22Rv1 (cell line): ENCODE measurements around the gene TRAK1.

Source experiments
- CTCF ChIP-seq: fragments of 450-650 bp; IDR thresholded peaks from 2 replicates; pipeline ENCODE4 v1.5.1; 2017; ENCODE audit warnings: mild to moderate bottlenecking
- ZFX ChIP-seq: fragments of 450-650 bp; IDR thresholded peaks from 2 replicates; pipeline ENCODE4 v1.6.1; 2017; ENCODE audit warnings: antibody characterized with exemption, borderline replicate concordance

GRCh38 chr3:42062464-42062863 is 28.7 kb upstream of the TRAK1 start:
- no peak for TF ChIP-seq CTCF
- no peak for TF ChIP-seq ZFX
